Fibroblast of skin of left quadriceps (primary cell): ENCODE measurements around the gene TTC28.

ENCODE experiments used
- DNase-seq, 2 experiments: peaks; one replicate each; pipeline ENCODE4 v3.0.0-alpha.2; 2013; ENCODE audit warnings: low read depth in 2 of 2

TTC28 gene

GRCh38 chr22:28023036-28023435 is 656.6 kb downstream of the TTC28 start:
- no peak for DNase-seq

GRCh38 chr22:28021998-28022660 is 657.5 kb downstream of the TTC28 start:
- no peak for DNase-seq

- no peak for DNase-seq
These were observed 658.3 kb downstream of the TTC28 start for GRCh38 chr22:28021116-28021997.

GRCh38 chr22:28019881-28020861 is 659.5 kb downstream of the TTC28 start:
- peak; percentile 39 to 42 for DNase-seq

- DNase-seq: no peak
These were observed 660.3 kb downstream of the TTC28 start for GRCh38 chr22:28019360-28019759.

- no peak for DNase-seq
These were observed 661.1 kb downstream of the TTC28 start for GRCh38 chr22:28018461-28018927.

- no peak for DNase-seq
These were observed 661.8 kb downstream of the TTC28 start for GRCh38 chr22:28017859-28018258.

- no peak for DNase-seq
These were observed 662.2 kb downstream of the TTC28 start for GRCh38 chr22:28017558-28017820.

GRCh38 chr22:28016781-28017557 is 662.7 kb downstream of the TTC28 start:
- no peak for DNase-seq

GRCh38 chr22:28015676-28016601 is 663.7 kb downstream of the TTC28 start:
- DNase-seq: no peak

- DNase-seq: no peak
These were observed 664.6 kb downstream of the TTC28 start for GRCh38 chr22:28015046-28015425.

- no peak for DNase-seq
These were observed 665.2 kb downstream of the TTC28 start for GRCh38 chr22:28014211-28015045.

GRCh38 chr22:28013611-28014010 is 666.0 kb downstream of the TTC28 start:
- no peak for DNase-seq

GRCh38 chr22:28012832-28013460 is 666.7 kb downstream of the TTC28 start:
- no peak for DNase-seq

- peak; percentile 74 to 76 for DNase-seq
These were observed 670.3 kb downstream of the TTC28 start for GRCh38 chr22:28009272-28009827.

- DNase-seq: no peak
These were observed 671.0 kb downstream of the TTC28 start for GRCh38 chr22:28008649-28009048.

GRCh38 chr22:28008056-28008455 is 671.6 kb downstream of the TTC28 start:
- DNase-seq: no peak

GRCh38 chr22:28006271-28006670 is 673.4 kb downstream of the TTC28 start:
- no peak for DNase-seq
